SHP77 treated with DMSO at 0.1 percent for 48 hours (cell line): Measurements from ENCODE around the gene TNFAIP6.
"Not testable (repeated sequence)": the region's sequence is repeated elsewhere in the genome, so short reads cannot be mapped to it uniquely, and the experiment has no call there.

Experiments
- DNase-seq: peaks from one replicate; lab custom pipeline; 2025; lab: John Stamatoyannopoulos, UW

Gene TNFAIP6

GRCh38 chr2:151357359-151357758, at the start of gene TNFAIP6:
TNFAIP6 (plus strand) TSS chr2:151357592; CDS start chr2:151357667, 75 bp downstream.
- DNase-seq = no peak

- not testable (repeated sequence) for DNase-seq
These were observed 47.1 kb upstream of the TNFAIP6 start for GRCh38 chr2:151310313-151310712.

- not testable (repeated sequence) for DNase-seq
These were observed 45.0 kb upstream of the TNFAIP6 start for GRCh38 chr2:151312440-151312839.

- DNase-seq = no peak
These were observed 42.0 kb upstream of the TNFAIP6 start for GRCh38 chr2:151315381-151315903.

GRCh38 chr2:151325581-151326095, 31.8 kb upstream of the TNFAIP6 start:
- no peak for DNase-seq

GRCh38 chr2:151326554-151326953, 30.8 kb upstream of the TNFAIP6 start:
- DNase-seq = no peak

- DNase-seq = no peak
These were observed 27.4 kb upstream of the TNFAIP6 start for GRCh38 chr2:151329998-151330397.

GRCh38 chr2:151333083-151333482, 24.3 kb upstream of the TNFAIP6 start:
- no peak for DNase-seq

GRCh38 chr2:151334082-151334815, 23.1 kb upstream of the TNFAIP6 start:
- DNase-seq = no peak

GRCh38 chr2:151336863-151337371, 20.5 kb upstream of the TNFAIP6 start:
- DNase-seq = no peak

GRCh38 chr2:151337643-151338042, 19.7 kb upstream of the TNFAIP6 start:
- DNase-seq = no peak

GRCh38 chr2:151338115-151338514, 19.3 kb upstream of the TNFAIP6 start:
- DNase-seq = no peak

- DNase-seq = no peak
These were observed 14.3 kb upstream of the TNFAIP6 start for GRCh38 chr2:151343073-151343472.

GRCh38 chr2:151344191-151344590, 13.2 kb upstream of the TNFAIP6 start:
- DNase-seq = not testable (repeated sequence)

GRCh38 chr2:151344906-151345305, 12.5 kb upstream of the TNFAIP6 start:
- DNase-seq = no peak

- DNase-seq = no peak
These were observed 10.1 kb upstream of the TNFAIP6 start for GRCh38 chr2:151347294-151347693.

GRCh38 chr2:151347906-151348305, 9.5 kb upstream of the TNFAIP6 start:
- DNase-seq = no peak

- DNase-seq = no peak
These were observed 6.7 kb upstream of the TNFAIP6 start for GRCh38 chr2:151350579-151351195.

- DNase-seq = no peak
These were observed 3.4 kb upstream of the TNFAIP6 start for GRCh38 chr2:151353995-151354394.

GRCh38 chr2:151354807-151355206, 2.6 kb upstream of the TNFAIP6 start:
- DNase-seq = no peak

- DNase-seq = no peak
These were observed 976 bp downstream of the TNFAIP6 start for GRCh38 chr2:151358166-151358970.
